ENCODE data around the gene RAPGEF5. TPM values are rescaled to one million over a fixed set of nuclear protein-coding genes. Genes with fewer than 3 reads are reported as not detected.

The RAPGEF5 gene
- total RNA-seq, 1 experiment from 2014 or later: 15.6 TPM

- no peak overlapping the region for H2AFZ ChIP-seq (ENCODE audit: low read depth, low read length, poor library complexity, severe bottlenecking)
- CTCF ChIA-PET: no interaction called here
- no peaks in the 10 kb centered on the region; a peak in 1 of 4 replicates for H3K36me3 ChIP-seq (ENCODE audit: control insufficient read depth in 1 of 2, insufficient read depth in 2 of 2, low read length in 2 of 2)
- no peaks in the 10 kb centered on the region for H3K9me3 ChIP-seq (ENCODE audit: control insufficient read depth in 1 of 2, insufficient read depth in 1 of 2, low read depth in 1 of 2, low read length in 2 of 2)
- no peaks in the 10 kb centered on the region for H3K27me3 ChIP-seq (ENCODE audit: insufficient read depth, low read length)
- no TSS peak for BruUV-seq (replicated peaks)
- H3K4me2 ChIP-seq (ENCODE audit: low read length): no peak overlapping the region
- no peak overlapping the region for H3K4me3 ChIP-seq (replicated peaks in 1 of 2; ENCODE audit: low read depth in 1 of 2, low read length in 2 of 2)
- POLR2A ChIA-PET: no interaction called here
- ATAC-seq: no peak
- H3K4me1 ChIP-seq (ENCODE audit: control insufficient read depth in 1 of 2, insufficient read depth in 2 of 2, low read length in 2 of 2): peaks cover 0 to 12% of the 10 kb centered on the region in 2 experiments; a peak in 2 of 4 replicates
- H3K9me2 ChIP-seq (ENCODE audit: insufficient read depth): no peaks in the 10 kb centered on the region
- TF ChIP-seq CEBPB (IDR thresholded peaks at IDR 0.05; ENCODE audit: low read depth) (no peak), ZBTB33 (IDR thresholded peaks at IDR 0.05; ENCODE audit: extremely low read depth, insufficient replicate concordance, low read length) (no peak), EGR1 (IDR thresholded peaks at IDR 0.05; ENCODE audit: low read depth) (no peak), POLR2A (IDR thresholded peaks at IDR 0.05; ENCODE audit: borderline replicate concordance, extremely low read depth, insufficient read depth, insufficient read length) (no peak), POLR2AphosphoS5 (IDR thresholded peaks at IDR 0.05; ENCODE audit: low read depth, low read length) (no peak), ATF3 (IDR thresholded peaks at IDR 0.05) (no peak), SIN3A (IDR thresholded peaks at IDR 0.05; ENCODE audit: low read depth) (no peak), EZH2phosphoT487 (IDR thresholded peaks at IDR 0.05; ENCODE audit: borderline replicate concordance) (no peak), EZH2 (IDR thresholded peaks at IDR 0.05) (no peak), MAX (IDR thresholded peaks at IDR 0.05) (no peak), REST (IDR thresholded peaks at IDR 0.05; ENCODE audit: low read depth) (no peak)
- H3K27ac ChIP-seq (ENCODE audit: low read depth, low read length): no peak overlapping the region
- H3K9ac ChIP-seq (ENCODE audit: low read length): no peak overlapping the region
- intact Hi-C loops (cut with micrococcal nuclease): no loop called here
- RAD21 ChIA-PET (ENCODE audit: low non-redundant PET in 1 of 2, low total read pairs in 2 of 2, uncharacterized antibody in 2 of 2, unreplicated experiment in 2 of 2): no interaction called here
- H4K20me1 ChIP-seq (ENCODE audit: insufficient read depth): no peaks in the 10 kb centered on the region
- H3K79me2 ChIP-seq (ENCODE audit: insufficient read depth, low read length): no peaks in the 10 kb centered on the region
- no peak for DNase-seq (ENCODE audit: low read depth, low spot score)
These were observed 197.6 kb downstream of the RAPGEF5 start for GRCh38 chr7:22159341-22159740.
